Stimulated activated CD4-positive, alpha-beta T cell treated with anti-CD3 and anti-CD28 coated beads, Interleukin-2, amount 100 ng/mL, for 4 hours (primary cell): ENCODE results near the gene LRBA.

ENCODE experiments used
- DNase-seq: peaks from one replicate; pipeline ENCODE4 v3.0.0-alpha.2; 2020; ENCODE audit warnings: low read depth

LRBA gene

GRCh38 chr4:150363721-150364688, 651.1 kb downstream of the LRBA start:
- DNase-seq, result no peak

DNA sequence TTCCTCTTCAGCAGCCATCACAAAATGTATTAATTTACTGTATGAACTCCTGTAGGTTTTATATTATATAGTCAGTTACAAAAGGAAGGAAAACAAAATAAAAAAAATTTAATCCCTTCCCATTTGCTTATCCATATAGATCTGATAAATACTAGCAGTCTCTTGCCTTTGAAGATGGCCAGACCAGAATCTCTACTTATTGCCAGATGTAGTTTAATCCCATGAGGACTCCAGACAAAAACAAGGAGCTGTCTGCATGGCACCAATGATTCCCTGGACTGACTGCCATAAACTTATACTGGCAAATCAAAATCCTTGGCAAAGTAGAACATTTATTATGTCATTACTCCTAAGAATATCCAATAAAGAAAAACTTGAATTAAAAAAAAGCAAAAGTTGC, 656.4 kb downstream of the LRBA start:
- DNase-seq, result no peak

DNA sequence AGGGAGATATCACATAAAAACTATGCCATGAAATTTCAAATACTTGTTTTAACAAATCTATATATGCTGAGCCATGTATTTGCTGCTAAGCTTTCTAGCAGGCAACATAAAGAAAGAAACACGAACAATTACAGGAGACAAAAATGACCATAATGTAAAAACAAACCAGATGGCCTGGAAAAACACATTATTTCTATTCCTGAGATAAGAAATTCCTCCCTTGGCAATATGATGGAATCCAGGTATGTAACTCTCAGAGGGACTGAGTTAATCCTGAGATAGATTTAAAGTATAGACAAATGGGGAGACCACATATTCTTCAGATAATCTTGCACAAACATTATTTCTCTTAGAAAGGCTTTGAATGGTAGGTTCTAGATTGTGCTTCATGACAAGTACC, 657.3 kb downstream of the LRBA start:
- no peak for DNase-seq

DNA sequence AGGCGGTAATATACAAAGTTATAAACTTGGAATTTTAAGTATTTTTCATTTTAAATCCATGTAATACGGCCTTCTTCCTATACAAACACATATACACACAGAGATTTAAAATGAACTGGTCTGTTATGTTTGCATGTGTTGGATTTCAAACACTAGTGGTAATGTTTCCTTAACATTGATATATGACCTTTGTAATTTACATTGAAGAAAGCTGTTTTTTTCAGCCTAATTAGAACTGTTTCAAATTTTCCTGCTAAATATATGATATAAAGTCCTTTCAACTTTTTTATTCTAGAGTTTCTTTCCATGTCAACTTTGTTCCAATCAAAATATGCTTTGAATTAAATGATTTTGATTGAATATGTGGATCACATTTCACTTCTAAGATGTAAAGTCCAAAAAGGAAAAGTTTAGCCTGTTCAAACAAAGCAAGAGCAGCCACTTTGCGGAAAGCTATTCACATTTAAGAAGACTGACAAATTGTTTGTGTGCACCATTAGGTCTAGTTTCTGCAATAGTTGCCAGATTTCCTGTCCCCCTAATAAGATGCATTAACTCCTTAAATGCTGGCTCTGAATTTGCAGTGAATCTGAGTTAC, 659.1 kb downstream of the LRBA start:
- no peak for DNase-seq

GRCh38 chr4:150355418-150355817, 659.7 kb downstream of the LRBA start:
- no peak for DNase-seq

GRCh38 chr4:150354214-150354796, 660.8 kb downstream of the LRBA start:
- no peak for DNase-seq

DNA sequence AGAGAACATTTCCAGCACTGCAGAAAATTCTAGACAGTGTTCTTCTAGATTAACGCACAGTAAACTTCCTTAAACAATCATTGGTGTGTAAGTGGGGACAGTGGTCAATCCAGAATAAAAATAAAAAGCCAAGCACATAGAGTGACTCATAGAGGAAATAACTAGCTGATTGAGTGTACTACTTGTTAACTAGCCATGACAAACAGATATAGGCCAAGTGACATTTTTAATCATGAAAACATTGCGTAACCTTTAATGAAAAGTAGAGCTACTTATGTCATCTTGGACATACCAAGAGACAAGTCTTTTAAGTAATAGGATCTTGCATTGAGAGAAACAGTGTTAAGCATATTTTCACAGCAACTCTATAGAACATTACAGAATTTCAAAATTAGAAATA, 667.0 kb downstream of the LRBA start:
- DNase-seq, result no peak

GRCh38 chr4:150345207-150345744, 669.8 kb downstream of the LRBA start:
- DNase-seq, result no peak

- no peak for DNase-seq
These were observed 671.3 kb downstream of the LRBA start for GRCh38 chr4:150343796-150344195.

- no peak for DNase-seq
These were observed 672.1 kb downstream of the LRBA start for GRCh38 chr4:150342945-150343344.

DNA sequence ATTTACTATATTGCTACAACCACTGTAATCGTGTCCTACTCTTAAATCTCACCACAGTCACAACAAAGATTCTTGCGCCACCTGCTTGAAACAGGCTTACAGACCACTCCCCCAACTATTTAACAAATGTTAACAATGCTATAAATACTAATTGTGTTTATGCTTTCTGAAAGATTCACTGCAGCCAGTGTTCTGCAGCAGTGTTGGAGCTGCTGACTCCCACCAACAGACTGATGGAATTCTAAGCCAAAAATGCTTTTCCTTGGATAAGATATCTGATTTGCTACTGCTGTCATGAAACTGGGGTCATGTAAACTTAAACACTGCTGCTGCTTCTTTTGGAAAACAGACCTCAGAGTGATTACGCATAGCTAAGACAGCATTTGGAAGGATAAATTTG, 677.4 kb downstream of the LRBA start:
- no peak for DNase-seq

DNA sequence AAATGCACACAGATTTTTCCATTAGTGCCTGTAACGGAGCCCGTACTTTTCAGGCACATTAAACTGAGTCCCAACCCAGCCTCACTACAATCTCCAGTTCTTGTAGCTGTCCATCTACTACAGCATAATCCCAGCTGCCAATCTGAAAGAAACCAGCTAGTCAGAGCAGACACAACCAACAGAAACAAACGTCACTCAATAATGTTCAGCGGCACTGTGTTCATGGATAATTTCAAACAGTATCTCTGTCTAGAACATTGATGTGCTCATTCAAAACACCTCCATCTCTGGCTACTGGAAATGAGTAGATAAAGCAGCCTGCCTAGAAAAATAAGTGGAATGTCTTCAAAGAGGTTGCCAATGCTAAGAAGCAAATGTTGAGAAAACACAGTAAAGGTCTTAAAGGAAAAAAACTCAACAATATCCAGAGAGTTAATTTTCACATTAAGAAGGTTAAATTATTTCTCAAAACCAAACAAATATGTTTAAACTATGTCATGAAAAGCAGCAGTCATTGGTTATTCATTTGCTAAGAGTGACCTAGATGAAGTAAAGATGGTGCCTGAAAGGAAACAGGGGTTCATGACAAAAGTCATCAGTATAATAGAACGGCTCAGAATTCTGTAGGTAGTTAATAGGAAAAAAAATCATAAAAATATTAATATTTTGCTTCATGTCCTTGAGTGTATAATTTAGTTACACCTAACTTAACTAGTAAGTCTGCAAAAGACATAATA, 678.2 kb downstream of the LRBA start:
- no peak for DNase-seq

GRCh38 chr4:150332961-150333360, 682.1 kb downstream of the LRBA start:
- no peak for DNase-seq

DNA sequence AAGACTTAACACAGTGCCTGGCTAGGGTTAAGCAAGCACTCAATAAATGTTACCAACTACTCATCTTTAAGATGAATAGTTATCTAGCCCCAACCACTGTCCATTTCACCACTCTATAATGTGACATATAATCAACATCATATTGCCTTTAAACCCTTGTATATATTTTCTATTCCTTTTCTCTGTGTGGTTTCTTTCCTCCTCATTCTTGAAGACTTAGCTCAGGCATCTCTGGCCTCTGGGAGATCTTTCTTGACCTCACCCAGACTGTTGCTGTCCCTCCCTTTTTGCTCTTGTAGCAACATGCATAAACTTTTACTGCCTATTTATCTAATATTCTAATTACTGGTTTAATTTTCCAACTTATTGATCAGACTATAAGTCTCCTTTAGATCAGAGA, 683.0 kb downstream of the LRBA start:
- no peak for DNase-seq

DNA sequence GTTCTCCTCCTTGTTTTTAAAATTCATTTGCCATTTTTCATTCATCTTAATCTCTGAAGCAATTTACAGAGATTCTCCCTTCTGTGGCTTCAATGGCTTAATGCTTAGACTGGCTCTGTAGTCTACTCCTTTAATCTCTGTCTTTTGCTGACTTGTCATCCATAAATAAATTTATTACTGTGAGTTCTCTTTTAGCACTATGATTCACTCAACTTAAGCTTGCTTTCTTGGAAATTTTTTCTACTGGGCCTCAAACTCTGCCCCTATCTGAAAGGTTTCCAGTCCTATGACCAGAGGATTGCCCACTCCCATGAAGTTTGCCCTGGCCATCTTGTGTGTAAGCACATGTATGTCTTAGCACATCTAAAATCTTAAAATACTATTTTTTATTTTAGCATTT, 685.7 kb downstream of the LRBA start:
- DNase-seq, result no peak

DNA sequence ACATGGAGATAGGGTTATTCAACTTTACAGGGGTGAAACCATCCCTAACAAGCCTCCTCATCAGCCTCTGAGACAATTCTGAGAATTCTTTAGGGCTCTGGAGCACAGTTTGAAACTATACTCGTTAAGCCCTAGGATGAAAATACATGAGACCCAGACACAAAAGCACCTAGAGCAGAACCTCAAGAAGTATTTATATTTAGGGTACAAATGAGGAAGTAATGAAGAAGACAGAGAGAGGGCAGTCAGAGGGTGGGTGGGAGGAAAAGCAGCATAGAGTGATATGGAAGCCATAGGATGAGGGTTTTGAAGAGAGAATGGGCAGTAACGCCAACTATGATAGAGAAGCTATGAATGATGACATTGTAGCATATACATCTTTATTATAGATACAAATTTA, 686.6 kb downstream of the LRBA start:
- DNase-seq, result no peak

- no peak for DNase-seq
These were observed 687.8 kb downstream of the LRBA start for GRCh38 chr4:150327262-150327780.

GRCh38 chr4:150325872-150326271, 689.2 kb downstream of the LRBA start:
- DNase-seq, result no peak

DNA sequence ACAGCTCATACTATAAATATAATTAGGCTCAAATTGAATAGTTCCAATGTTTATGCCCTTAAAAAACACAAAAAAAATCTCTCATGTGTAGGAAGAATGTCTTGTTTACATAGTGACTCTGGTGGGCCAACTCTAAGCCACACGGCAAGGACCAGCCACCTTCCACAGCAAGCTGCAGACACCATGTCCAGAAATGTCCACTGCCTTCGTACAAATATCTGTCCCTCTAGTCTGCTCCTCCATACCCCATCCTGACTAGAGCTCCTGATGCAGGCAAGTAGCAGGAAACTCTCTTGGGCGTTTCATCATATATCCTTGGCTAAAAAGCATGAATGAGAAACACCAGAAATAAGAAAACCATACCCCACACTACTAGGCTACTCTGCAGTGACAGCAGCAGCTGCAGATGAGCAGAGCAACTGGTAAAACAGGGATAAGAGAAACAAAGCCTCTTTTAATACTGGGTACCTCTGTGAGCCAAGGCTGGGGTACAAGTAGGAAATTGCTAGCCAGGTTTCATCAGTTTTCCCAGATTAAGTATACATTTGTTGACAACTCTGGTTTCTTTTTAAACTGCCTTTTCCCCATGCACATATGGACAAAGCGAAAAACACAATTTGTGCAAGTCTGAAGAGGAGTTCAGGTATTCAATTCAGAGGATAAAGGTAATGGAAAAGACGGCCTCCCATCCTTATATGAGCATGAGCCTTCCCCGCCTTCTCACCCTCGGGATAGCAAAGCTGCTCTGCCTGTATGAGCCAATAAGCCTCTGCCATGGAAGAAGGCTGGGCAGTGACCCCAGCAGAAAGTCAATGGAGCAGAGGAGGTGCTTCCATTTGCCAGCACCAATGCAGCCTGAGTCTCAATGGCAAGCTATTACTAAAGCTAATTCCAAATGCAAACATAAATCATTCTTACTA, 691.4 kb downstream of the LRBA start:
- DNase-seq, result no peak

DNA sequence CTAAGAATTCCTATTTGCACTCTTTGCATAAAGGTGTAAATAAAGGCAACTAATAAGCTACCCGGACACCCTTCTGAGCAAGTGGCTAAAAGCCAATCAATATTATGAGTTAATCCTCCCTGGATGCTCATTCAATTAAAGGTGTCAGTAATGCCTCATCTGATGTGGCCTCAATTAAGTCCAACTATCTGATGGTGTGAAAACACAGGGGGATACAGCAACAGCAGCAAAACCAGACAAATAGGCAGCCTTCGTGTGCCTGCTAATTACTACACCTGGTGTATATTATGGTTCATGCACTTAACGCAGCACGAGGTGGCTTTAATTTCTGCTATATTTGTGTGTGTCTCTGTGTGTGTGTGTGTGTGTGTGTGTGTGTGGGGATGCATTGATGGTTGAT, 692.4 kb downstream of the LRBA start:
- no peak for DNase-seq

DNA sequence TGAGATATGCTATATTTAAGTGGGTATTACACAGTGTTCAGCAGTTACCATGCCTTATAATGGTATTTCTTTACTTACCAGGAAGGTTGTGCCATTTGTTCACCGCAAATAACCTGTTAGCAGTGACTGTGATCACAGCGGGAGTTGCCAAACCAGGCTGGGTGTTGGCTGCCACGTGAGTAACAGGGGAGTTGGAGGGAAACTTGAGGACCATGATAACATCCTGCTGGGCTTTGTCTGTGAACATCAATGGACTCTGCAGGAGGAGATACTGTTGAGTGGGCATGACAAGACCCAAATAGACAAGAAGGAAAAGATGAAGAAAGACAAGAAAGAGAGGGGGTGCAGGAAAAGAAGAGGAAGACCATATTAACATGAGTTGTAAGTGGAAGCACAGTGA, 694.0 kb downstream of the LRBA start:
- DNase-seq, result no peak
